HUES64 (cell line): Measurements from ENCODE around the gene RASGRF1.

ENCODE experiments used
- H3K27ac ChIP-seq: 2 replicates; pipeline ENCODE4 v1.7.0; 2013; ENCODE audit warnings: low read depth, low read length, inconsistent platforms
- H3K27me3 ChIP-seq: 2 replicates; pipeline ENCODE4 v1.6.1; 2013; ENCODE audit warnings: mild to moderate bottlenecking, low read length; ENCODE audit not compliant: insufficient read depth
- H3K36me3 ChIP-seq: 2 replicates; pipeline ENCODE4 v1.6.1; 2013; ENCODE audit warnings: mild to moderate bottlenecking, low read length; ENCODE audit not compliant: insufficient read depth
- H3K4me1 ChIP-seq: 2 replicates; pipeline ENCODE4 v1.6.1; 2013; ENCODE audit warnings: mild to moderate bottlenecking, low read length, moderate library complexity; ENCODE audit not compliant: insufficient read depth
- H3K4me3 ChIP-seq: 2 replicates; pipeline ENCODE4 v1.5.1; 2013; ENCODE audit warnings: mild to moderate bottlenecking, low read length, moderate library complexity
- H3K9ac ChIP-seq: 2 replicates; pipeline ENCODE4 v1.6.1; 2013; ENCODE audit warnings: mild to moderate bottlenecking, low read depth, low read length
- H3K9me3 ChIP-seq: 2 replicates; pipeline ENCODE4 v1.6.1; 2013; ENCODE audit warnings: low read depth, low read length; ENCODE audit not compliant: insufficient read depth
- WGBS: fragments of 150-250, 120-280 bp; methylation state at CpG from one replicate; pipeline ENCODE4 v1.1.7; 2013; ENCODE audit warnings: missing lambda C conversion rate; 5-methylcytosine and 5-hydroxymethylcytosine counted together

RASGRF1 gene

GRCh38 chr15:78983146-78983918 lies 107.2 kb downstream of the RASGRF1 start:
- Histone ChIP-seq H3K4me3 (no peak overlapping the region), H3K9ac (no peak overlapping the region), H3K4me1 (no peaks in the 10 kb centered on the region), H3K36me3 (no peaks in the 10 kb centered on the region), H3K27ac (no peak overlapping the region), H3K27me3 (peaks cover 11% of the 10 kb centered on the region; the same call in 1 of the 2 replicates), H3K9me3 (no peaks in the 10 kb centered on the region)
- WGBS: 88% methylated on average over 5 of the region's 5 CpGs

GRCh38 chr15:78982736-78983135 lies 107.8 kb downstream of the RASGRF1 start:
- 92% methylated on average over 10 of the region's 10 CpGs for WGBS
- no peak overlapping the region for H3K9ac ChIP-seq
- peaks cover 11% of the 10 kb centered on the region; the same call in 1 of the 2 replicates for H3K27me3 ChIP-seq
- H3K9me3 ChIP-seq: no peaks in the 10 kb centered on the region
- H3K4me1 ChIP-seq: no peaks in the 10 kb centered on the region
- no peak overlapping the region for H3K4me3 ChIP-seq
- H3K36me3 ChIP-seq: no peaks in the 10 kb centered on the region
- no peak overlapping the region for H3K27ac ChIP-seq

GRCh38 chr15:78981532-78982313 lies 108.9 kb downstream of the RASGRF1 start:
- WGBS: 93% methylated on average over 11 of the region's 11 CpGs
- H3K4me3 ChIP-seq: no peak overlapping the region

GRCh38 chr15:78979456-78980320 lies 110.9 kb downstream of the RASGRF1 start:
- H3K27me3 ChIP-seq: peaks cover 11% of the 10 kb centered on the region; the same call in 1 of the 2 replicates
- H3K27ac ChIP-seq: no peak overlapping the region
- H3K4me1 ChIP-seq: no peaks in the 10 kb centered on the region
- WGBS: 69% methylated on average over 17 of the region's 17 CpGs
- no peaks in the 10 kb centered on the region for H3K36me3 ChIP-seq
- no peak overlapping the region for H3K9ac ChIP-seq
- H3K4me3 ChIP-seq: no peak overlapping the region
- no peaks in the 10 kb centered on the region for H3K9me3 ChIP-seq

More at GRCh38 chr15:78981532-78982313, 108.9 kb downstream of the RASGRF1 start:
- Histone ChIP-seq H3K36me3 (no peaks in the 10 kb centered on the region), H3K9me3 (no peaks in the 10 kb centered on the region), H3K27ac (no peak overlapping the region), H3K27me3 (peaks cover 11% of the 10 kb centered on the region; the same call in 1 of the 2 replicates), H3K4me1 (no peaks in the 10 kb centered on the region), H3K9ac (no peak overlapping the region)

- Histone ChIP-seq H3K27me3 (peaks cover 11% of the 10 kb centered on the region; the same call in 1 of the 2 replicates), H3K27ac (no peak overlapping the region), H3K36me3 (no peaks in the 10 kb centered on the region), H3K9ac (no peak overlapping the region), H3K9me3 (no peaks in the 10 kb centered on the region), H3K4me3 (no peak overlapping the region), H3K4me1 (no peaks in the 10 kb centered on the region)
- 92% methylated on average over 19 of the region's 19 CpGs for WGBS
Measured at GRCh38 chr15:78978601-78979179, 111.9 kb downstream of the RASGRF1 start.

- H3K9ac ChIP-seq: no peak overlapping the region
- H3K27ac ChIP-seq: no peak overlapping the region
- no peaks in the 10 kb centered on the region for H3K9me3 ChIP-seq
- peaks cover 11% of the 10 kb centered on the region; the same call in 1 of the 2 replicates for H3K27me3 ChIP-seq
- H3K36me3 ChIP-seq: no peaks in the 10 kb centered on the region
- H3K4me1 ChIP-seq: no peaks in the 10 kb centered on the region
- no peak overlapping the region for H3K4me3 ChIP-seq
- 92% methylated on average over 10 of the region's 10 CpGs for WGBS
Measured at GRCh38 chr15:78977591-78978347, 112.8 kb downstream of the RASGRF1 start.

GRCh38 chr15:78977091-78977571 lies 113.4 kb downstream of the RASGRF1 start:
- Histone ChIP-seq H3K4me1 (no peaks in the 10 kb centered on the region), H3K27ac (no peak overlapping the region), H3K9me3 (no peaks in the 10 kb centered on the region), H3K36me3 (no peaks in the 10 kb centered on the region), H3K27me3 (peaks cover 11% of the 10 kb centered on the region; the same call in 1 of the 2 replicates), H3K9ac (no peak overlapping the region), H3K4me3 (no peak overlapping the region)
- WGBS: 90% methylated on average over 4 of the region's 4 CpGs

- H3K27me3 ChIP-seq: peaks cover 11% of the 10 kb centered on the region; the same call in 1 of the 2 replicates
Measured at GRCh38 chr15:78976691-78977090, 113.9 kb downstream of the RASGRF1 start.

GRCh38 chr15:78974272-78974918 lies 116.2 kb downstream of the RASGRF1 start:
- WGBS: 87% methylated on average over 7 of the region's 7 CpGs
- Histone ChIP-seq H3K27me3 (peaks cover 10% of the 10 kb centered on the region; the same call in 1 of the 2 replicates), H3K4me3 (no peak overlapping the region), H3K9ac (no peak overlapping the region), H3K4me1 (no peaks in the 10 kb centered on the region), H3K27ac (no peak overlapping the region), H3K36me3 (no peaks in the 10 kb centered on the region), H3K9me3 (no peaks in the 10 kb centered on the region)

More at GRCh38 chr15:78976691-78977090, 113.9 kb downstream of the RASGRF1 start:
- H3K36me3 ChIP-seq: no peaks in the 10 kb centered on the region
- H3K9me3 ChIP-seq: no peaks in the 10 kb centered on the region
- no peak overlapping the region for H3K4me3 ChIP-seq
- WGBS: 95% methylated on average over 7 of the region's 7 CpGs
- H3K9ac ChIP-seq: no peak overlapping the region
- no peak overlapping the region for H3K27ac ChIP-seq
- no peaks in the 10 kb centered on the region for H3K4me1 ChIP-seq
